Measurements from ENCODE around the gene TRAK1.
A peak's percentile ranks its signal among the peaks of the same experiment; 100 is the strongest.

Gene TRAK1

GRCh38 chr3:42122261-42123011, 31.3 kb downstream of the TRAK1 start:
- no peak for DNase-seq (ENCODE audit: low read depth in 2 of 2)

GRCh38 chr3:42123012-42123581, 31.9 kb downstream of the TRAK1 start:
- DNase-seq (ENCODE audit: low read depth in 2 of 2) = no peak

GRCh38 chr3:42123824-42124658, 32.9 kb downstream of the TRAK1 start:
- no peak for DNase-seq (ENCODE audit: low read depth in 2 of 2)

- no peak for DNase-seq (ENCODE audit: low read depth in 2 of 2)
Measured at GRCh38 chr3:42127226-42127625, 36.1 kb downstream of the TRAK1 start.

GRCh38 chr3:42128526-42128925, 37.4 kb downstream of the TRAK1 start:
- no peak for DNase-seq (ENCODE audit: low read depth in 2 of 2)

GRCh38 chr3:42129014-42129953, 38.1 kb downstream of the TRAK1 start:
- no peak for DNase-seq (ENCODE audit: low read depth in 2 of 2)

GRCh38 chr3:42130007-42130328, 38.8 kb downstream of the TRAK1 start:
- no peak for DNase-seq (ENCODE audit: low read depth in 2 of 2)

- no peak for DNase-seq (ENCODE audit: low read depth in 2 of 2)
Measured at GRCh38 chr3:42130329-42131070, 39.3 kb downstream of the TRAK1 start.

GRCh38 chr3:42133500-42134298, 42.5 kb downstream of the TRAK1 start:
- no peak for DNase-seq (ENCODE audit: low read depth in 2 of 2)

GRCh38 chr3:42134867-42135464, 43.8 kb downstream of the TRAK1 start:
- DNase-seq (ENCODE audit: low read depth in 2 of 2) = no peak

- no peak for DNase-seq (ENCODE audit: low read depth in 2 of 2)
Measured at GRCh38 chr3:42139621-42140453, 48.7 kb downstream of the TRAK1 start.

- DNase-seq (ENCODE audit: low read depth in 2 of 2) = no peak
Measured at GRCh38 chr3:42140665-42141203, 49.6 kb downstream of the TRAK1 start.

- DNase-seq (ENCODE audit: low read depth in 2 of 2) = no peak
Measured at GRCh38 chr3:42143440-42143839, 52.3 kb downstream of the TRAK1 start.

- DNase-seq (ENCODE audit: low read depth in 2 of 2) = no peak
Measured at GRCh38 chr3:42144209-42144608, 53.1 kb downstream of the TRAK1 start.

GRCh38 chr3:42148086-42148848, 57.1 kb downstream of the TRAK1 start:
- DNase-seq (ENCODE audit: low read depth in 2 of 2) = no peak

- peak; percentile 30 to 39 for DNase-seq (ENCODE audit: low read depth in 2 of 2)
Measured at GRCh38 chr3:42148982-42149432, 57.9 kb downstream of the TRAK1 start.

- DNase-seq (ENCODE audit: low read depth in 2 of 2) = no peak
Measured at GRCh38 chr3:42149532-42149931, 58.4 kb downstream of the TRAK1 start.

GRCh38 chr3:42149975-42150374, 58.8 kb downstream of the TRAK1 start:
- DNase-seq (ENCODE audit: low read depth in 2 of 2) = no peak

Measured in fibroblast of skin of left biceps (primary cell).